ENCODE results near the gene HS3ST2.
"Not testable (repeated sequence)": the region's sequence is repeated elsewhere in the genome, so short reads cannot be mapped to it uniquely, and the experiment has no call there.

Gene HS3ST2

DNA sequence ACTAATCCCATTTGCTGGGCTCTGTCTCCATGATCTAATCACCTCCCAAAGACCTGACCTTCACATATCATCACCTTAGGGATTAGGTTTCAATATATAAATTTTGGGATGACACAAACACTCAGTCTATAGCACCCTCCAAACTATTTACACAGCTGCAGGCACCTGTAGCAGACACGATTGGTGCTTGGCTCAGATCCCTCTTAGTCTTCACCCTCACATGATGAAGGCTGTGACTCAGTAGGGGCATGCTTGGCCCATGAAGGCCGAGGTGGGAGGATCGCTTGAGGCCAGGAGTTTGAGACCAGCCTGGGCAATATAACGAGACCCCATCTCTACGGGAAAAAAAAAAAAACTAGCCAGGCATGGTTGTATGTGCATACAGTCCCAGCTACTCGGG, 73.5 kb downstream of the HS3ST2 start:
- TF ChIP-seq, protein P1, sequence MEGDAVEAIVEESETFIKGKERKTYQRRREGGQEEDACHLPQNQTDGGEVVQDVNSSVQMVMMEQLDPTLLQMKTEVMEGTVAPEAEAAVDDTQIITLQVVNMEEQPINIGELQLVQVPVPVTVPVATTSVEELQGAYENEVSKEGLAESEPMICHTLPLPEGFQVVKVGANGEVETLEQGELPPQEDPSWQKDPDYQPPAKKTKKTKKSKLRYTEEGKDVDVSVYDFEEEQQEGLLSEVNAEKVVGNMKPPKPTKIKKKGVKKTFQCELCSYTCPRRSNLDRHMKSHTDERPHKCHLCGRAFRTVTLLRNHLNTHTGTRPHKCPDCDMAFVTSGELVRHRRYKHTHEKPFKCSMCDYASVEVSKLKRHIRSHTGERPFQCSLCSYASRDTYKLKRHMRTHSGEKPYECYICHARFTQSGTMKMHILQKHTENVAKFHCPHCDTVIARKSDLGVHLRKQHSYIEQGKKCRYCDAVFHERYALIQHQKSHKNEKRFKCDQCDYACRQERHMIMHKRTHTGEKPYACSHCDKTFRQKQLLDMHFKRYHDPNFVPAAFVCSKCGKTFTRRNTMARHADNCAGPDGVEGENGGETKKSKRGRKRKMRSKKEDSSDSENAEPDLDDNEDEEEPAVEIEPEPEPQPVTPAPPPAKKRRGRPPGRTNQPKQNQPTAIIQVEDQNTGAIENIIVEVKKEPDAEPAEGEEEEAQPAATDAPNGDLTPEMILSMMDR (conservative IDR thresholded peaks at IDR 0.05; ENCODE audit: low read depth, low read length): no peak
- no peak for DNase-seq (ENCODE audit: low read depth)
- no peak overlapping the region for H3K4me3 ChIP-seq (ENCODE audit: low read length)

- TF ChIP-seq, protein P1 (conservative IDR thresholded peaks at IDR 0.05; ENCODE audit: low read depth, low read length): no peak
- no peak for DNase-seq (ENCODE audit: low read depth)
- H3K4me3 ChIP-seq (ENCODE audit: low read length): no peak overlapping the region
Measured at GRCh38 chr16:22888791-22889190, 74.8 kb downstream of the HS3ST2 start.

DNA sequence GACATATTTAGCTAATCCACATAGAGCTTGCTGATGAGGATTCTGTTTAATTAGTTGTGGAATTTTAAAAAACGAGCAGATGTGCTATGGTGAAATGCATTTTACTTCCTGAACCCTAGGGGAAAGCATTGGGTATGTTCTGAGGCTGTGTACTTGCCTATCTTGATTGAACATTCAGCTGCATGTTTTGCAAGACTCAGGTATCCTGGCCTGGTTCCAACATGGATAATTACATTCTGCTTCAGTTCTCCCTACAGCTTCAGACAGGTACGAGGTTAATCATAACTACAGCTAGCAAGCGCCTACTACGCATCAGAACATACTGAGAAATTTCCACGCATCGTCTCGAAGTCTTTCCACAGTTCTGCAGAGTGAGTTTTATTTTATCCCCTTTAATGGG, 77.0 kb downstream of the HS3ST2 start:
- TF ChIP-seq, protein P1 (conservative IDR thresholded peaks at IDR 0.05; ENCODE audit: low read depth, low read length): no peak
- DNase-seq (ENCODE audit: low read depth): no peak
- no peak overlapping the region for H3K4me3 ChIP-seq (ENCODE audit: low read length)

- TF ChIP-seq, protein P1 (conservative IDR thresholded peaks at IDR 0.05; ENCODE audit: low read depth, low read length): no peak
- DNase-seq (ENCODE audit: low read depth): no peak
- H3K4me3 ChIP-seq (ENCODE audit: low read length): no peak overlapping the region
Measured at GRCh38 chr16:22897184-22897583, 83.2 kb downstream of the HS3ST2 start.

DNA sequence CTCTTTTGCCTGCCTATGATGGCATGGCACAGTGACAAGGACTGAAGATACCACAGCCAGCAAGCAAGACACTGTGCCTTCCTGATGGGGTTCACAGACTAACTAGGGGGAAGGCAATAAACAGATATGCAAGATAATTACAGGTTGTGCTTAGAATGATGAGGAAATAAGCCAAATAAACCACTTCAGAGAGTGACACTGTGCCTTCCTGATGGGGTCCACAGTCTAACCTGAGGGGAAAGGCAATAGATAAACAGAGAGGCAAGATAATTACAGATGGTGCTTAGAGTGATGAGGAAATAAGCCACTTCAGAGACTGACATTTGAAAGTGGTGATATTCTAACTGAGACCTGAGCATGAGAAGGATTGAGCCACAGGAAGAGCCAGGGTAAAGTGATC, 84.2 kb downstream of the HS3ST2 start:
- TF ChIP-seq, protein P1 (conservative IDR thresholded peaks at IDR 0.05; ENCODE audit: low read depth, low read length): no peak
- no peak for DNase-seq (ENCODE audit: low read depth)
- H3K4me3 ChIP-seq (ENCODE audit: low read length): no peak overlapping the region

DNA sequence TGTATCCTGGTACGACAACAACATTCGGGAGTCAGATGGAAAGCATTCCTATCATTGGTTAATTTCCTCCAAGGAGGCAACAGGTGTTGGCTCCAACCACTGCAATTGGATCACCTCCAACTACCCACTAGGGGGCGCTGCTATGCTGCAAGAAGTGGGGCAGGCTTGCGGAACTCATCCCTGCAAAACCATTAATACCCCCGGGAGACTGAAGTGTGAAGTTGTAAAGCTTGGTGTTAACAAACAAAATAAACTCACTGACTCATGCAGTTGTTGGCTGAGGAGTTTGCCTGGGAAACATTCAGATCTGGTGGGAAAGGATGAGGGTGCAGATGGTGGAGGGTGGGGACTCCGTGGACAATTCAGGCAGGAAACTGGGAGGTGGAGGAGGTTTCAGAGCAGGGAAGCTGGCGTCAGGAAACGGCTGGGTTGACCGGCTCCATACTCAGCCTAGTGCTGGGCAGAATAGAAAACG, 84.9 kb downstream of the HS3ST2 start:
- no peak overlapping the region for H3K4me3 ChIP-seq (ENCODE audit: low read length)
- peak; percentile 13 for DNase-seq (ENCODE audit: low read depth)
- TF ChIP-seq, protein P1 (conservative IDR thresholded peaks at IDR 0.05; ENCODE audit: low read depth, low read length): peak; percentile 82

- DNase-seq (ENCODE audit: low read depth); H3K4me3 ChIP-seq (ENCODE audit: low read length): not testable (repeated sequence)
Measured at GRCh38 chr16:22899567-22899966, 85.6 kb downstream of the HS3ST2 start.

DNA sequence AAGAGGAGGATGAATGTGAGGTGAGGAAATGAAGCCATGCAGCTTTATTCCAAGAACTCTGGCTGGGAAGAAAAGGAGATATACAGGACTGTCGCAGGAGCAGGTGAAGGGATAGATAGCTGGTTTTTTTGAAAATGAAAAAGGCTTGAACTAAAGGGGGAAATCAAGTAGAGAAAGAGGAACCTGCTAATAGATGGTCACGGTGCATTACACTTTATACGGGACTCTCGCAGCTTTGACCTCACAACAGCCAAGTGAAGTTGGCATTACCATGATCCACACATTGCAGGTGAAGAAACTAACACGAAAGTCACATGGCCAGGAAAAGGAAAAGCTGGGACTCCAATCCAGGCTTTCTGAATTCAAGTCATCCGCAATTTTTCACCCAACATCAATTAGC, 86.9 kb downstream of the HS3ST2 start:
- TF ChIP-seq, protein P1 (conservative IDR thresholded peaks at IDR 0.05; ENCODE audit: low read depth, low read length): no peak
- DNase-seq (ENCODE audit: low read depth): no peak
- no peak overlapping the region for H3K4me3 ChIP-seq (ENCODE audit: low read length)
